HEK293T (cell line): ENCODE measurements around the gene TACO1.

Experiments
- ARNT ChIP-seq: fragments of 450-650 bp; IDR thresholded peaks from 2 replicates; pipeline ENCODE4 v1.6.1; 2017; ENCODE audit warnings: mild to moderate bottlenecking
- BHLHE40 ChIP-seq: fragments of 450-650 bp; IDR thresholded peaks from 2 replicates; pipeline ENCODE4 v1.6.1; 2016; ENCODE audit warnings: mild to moderate bottlenecking, moderate library complexity, borderline replicate concordance
- CTBP1 ChIP-seq: fragments of 450-650 bp; IDR thresholded peaks from 2 replicates; pipeline ENCODE4 v1.6.1; 2016; ENCODE audit warnings: borderline replicate concordance
- ELF4 ChIP-seq: fragments of 450-650 bp; IDR thresholded peaks from 2 replicates; pipeline ENCODE4 v1.6.1; 2017; ENCODE audit warnings: antibody characterized with exemption
- FOXA1 ChIP-seq: fragments of 450-650 bp; IDR thresholded peaks from 2 replicates; pipeline ENCODE4 v1.6.1; 2016; ENCODE audit warnings: mild to moderate bottlenecking
- FOXK2 ChIP-seq: fragments of 450-650 bp; IDR thresholded peaks from 2 replicates; pipeline ENCODE4 v1.6.1; 2016; ENCODE audit warnings: mild to moderate bottlenecking
- FOXM1 ChIP-seq: fragments of 450-650 bp; IDR thresholded peaks from 2 replicates; pipeline ENCODE4 v1.6.1; 2017; ENCODE audit warnings: mild to moderate bottlenecking, borderline replicate concordance
- HDGF ChIP-seq: fragments of 450-650 bp; IDR thresholded peaks from 2 replicates; pipeline ENCODE4 v1.6.1; 2017; ENCODE audit warnings: antibody characterized with exemption, borderline replicate concordance
- L3MBTL2 ChIP-seq: fragments of 450-650 bp; conservative IDR thresholded peaks from 2 replicates; pipeline ENCODE4 v1.6.1; 2016; ENCODE audit warnings: mild to moderate bottlenecking
- NFRKB ChIP-seq: fragments of 450-650 bp; IDR thresholded peaks from 2 replicates; pipeline ENCODE4 v1.6.1; 2016; ENCODE audit warnings: mild to moderate bottlenecking, moderate library complexity
- SP1 ChIP-seq: fragments of 450-650 bp; IDR thresholded peaks from 2 replicates; pipeline ENCODE4 v1.6.1; 2017
- TARDBP ChIP-seq: fragments of 450-650 bp; IDR thresholded peaks from 2 replicates; pipeline ENCODE4 v1.6.1; 2016
- ZNF384 ChIP-seq: fragments of 450-650 bp; IDR thresholded peaks from 2 replicates; pipeline ENCODE4 v1.6.1; 2016
- TF ChIP-seq, protein P1 (sequence below): fragments of 450-650 bp; IDR thresholded peaks from 2 replicates; pipeline ENCODE4 v1.6.1; 2016

DNA sequence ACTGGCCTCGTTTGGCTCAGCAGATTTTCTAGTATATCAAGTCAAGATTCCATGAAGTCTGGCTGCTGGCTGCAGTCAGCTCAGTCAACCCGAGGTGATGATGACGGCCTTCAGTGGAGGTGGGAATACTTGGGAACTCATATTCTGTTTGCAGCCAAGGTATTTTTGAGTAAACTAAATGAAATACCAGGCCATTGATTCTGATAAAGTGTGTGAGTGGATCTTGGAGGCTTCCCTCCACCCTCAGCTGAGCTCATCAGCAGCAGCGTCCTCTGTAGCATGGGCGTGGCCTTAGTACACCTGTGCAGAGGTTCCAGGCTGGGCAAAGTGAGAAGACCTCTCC, 22.0 kb upstream of the TACO1 start:
- TF ChIP-seq HDGF (no peak), ZNF384 (no peak), L3MBTL2 (no peak), TARDBP (no peak), ELF4 (no peak), SP1 (no peak), NFRKB (no peak), FOXM1 (no peak), FOXA1 (no peak), ARNT (no peak), FOXK2 (no peak), BHLHE40 (no peak), CTBP1 (no peak)
- TF ChIP-seq, protein P1, sequence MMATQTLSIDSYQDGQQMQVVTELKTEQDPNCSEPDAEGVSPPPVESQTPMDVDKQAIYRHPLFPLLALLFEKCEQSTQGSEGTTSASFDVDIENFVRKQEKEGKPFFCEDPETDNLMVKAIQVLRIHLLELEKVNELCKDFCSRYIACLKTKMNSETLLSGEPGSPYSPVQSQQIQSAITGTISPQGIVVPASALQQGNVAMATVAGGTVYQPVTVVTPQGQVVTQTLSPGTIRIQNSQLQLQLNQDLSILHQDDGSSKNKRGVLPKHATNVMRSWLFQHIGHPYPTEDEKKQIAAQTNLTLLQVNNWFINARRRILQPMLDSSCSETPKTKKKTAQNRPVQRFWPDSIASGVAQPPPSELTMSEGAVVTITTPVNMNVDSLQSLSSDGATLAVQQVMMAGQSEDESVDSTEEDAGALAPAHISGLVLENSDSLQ: no peak
